DMS 273 (cell line): ENCODE results near the gene DNAJC6.
A peak's percentile ranks its signal among the peaks of the same experiment; 100 is the strongest.
"Not testable (repeated sequence)": the region's sequence is repeated elsewhere in the genome, so short reads cannot be mapped to it uniquely, and the experiment has no call there.

Source experiments
- DNase-seq: peaks from one replicate; lab custom pipeline; 2025; ENCODE audit not compliant: unreplicated experiment; lab: John Stamatoyannopoulos, UW

Gene DNAJC6

DNA sequence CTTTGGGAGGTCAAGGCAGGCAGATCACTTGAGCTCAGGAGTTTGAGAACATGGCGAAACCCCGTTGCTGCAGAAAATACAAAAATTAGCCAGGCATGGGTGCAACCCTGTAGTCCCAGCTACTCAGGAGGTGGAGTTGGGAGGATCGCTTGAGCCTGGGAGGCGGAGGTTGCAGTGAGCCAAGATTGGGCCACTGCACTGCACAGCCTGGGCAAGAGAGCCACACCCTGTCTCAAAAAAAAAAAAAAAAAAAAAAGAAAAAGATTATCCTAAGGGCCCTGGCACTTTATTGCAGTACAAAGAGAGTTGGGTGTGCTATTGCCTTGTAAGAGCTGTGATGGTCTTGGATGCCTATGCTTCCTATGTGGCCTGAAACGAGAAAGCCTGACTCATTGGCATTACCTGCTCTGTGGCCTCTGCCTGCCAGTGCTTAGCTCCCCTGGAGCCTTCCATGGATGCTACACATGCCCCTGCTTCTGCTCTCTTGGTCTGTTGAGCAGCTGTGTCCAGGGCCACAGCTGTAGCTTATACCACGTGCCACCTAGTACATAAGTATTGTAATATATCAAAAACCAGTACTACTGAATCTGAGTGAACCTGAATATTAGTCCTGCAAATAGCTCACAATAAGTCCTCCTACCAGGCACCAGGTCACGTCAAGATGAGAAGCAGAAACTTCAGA lies 45.8 kb downstream of the DNAJC6 start:
- no peak for DNase-seq

DNA sequence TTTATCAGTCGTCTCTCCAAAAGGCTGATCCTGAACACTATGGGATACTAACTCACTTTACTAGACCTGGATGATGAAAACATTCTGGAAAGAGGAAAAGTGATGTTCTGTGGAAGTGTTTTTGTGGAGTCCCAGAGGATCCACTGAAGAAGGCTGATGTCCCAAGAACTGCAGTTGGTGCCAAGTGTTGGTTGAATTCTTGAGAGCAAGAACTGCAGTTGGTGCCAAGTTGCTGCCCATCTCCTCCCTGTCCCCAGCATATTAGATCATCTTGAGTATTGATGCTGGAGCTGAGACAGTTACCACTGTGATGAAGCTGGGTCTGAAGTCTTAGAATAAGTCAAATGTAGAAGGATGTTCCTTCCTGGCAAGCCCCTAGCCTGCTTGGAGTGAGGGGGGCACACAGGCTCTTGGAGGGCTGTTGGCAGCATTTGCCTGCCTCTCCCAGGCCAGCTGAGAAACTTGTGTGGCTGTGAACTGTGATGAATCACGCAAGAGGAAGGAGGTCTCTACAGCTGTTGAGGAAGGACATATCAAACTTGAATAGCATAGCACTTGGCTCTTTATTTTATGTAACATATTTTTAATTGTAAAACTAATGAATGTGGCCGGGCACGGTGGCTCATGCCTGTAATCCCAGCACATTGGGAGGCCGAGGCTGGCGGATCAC lies 48.1 kb downstream of the DNAJC6 start:
- DNase-seq = no peak

DNA sequence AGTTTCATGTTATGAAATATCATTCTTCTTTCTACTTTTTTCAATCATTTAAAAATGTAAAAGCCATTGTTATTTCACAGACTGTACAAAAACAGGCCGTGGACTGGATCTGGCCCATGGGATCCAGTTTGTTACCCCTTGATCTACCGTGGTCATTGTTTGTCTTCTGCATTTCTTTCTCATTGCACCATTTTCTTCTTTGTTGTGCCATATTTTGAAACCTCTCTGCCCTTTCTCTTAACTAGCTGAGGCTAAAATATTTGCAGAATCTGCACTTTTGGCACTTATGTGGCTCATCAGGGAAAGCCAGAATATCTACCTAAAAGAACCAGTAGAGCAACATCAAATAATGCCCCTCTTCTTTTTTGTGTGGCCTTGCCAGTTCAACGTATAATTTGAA lies 50.5 kb downstream of the DNAJC6 start:
- DNase-seq = no peak

DNA sequence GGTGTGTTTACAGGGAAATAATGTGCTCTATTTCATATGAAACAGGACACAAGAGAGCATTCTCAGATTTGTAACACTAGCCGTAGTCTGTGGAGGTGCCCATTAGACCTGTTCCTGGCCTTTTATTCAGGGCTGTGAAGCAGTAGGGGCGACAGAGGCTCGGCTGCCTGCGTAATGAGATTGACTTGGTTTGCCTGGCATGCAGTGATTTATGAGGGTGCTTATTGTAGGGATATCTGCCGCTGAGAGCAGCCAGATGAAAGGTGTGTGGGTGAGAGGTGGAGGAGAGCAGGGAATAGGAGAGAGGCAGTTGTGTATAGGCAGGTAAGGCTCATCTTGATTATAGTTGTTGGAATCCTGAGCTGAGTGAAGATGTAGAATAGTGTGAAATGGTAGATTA lies 51.3 kb downstream of the DNAJC6 start:
- no peak for DNase-seq

DNA sequence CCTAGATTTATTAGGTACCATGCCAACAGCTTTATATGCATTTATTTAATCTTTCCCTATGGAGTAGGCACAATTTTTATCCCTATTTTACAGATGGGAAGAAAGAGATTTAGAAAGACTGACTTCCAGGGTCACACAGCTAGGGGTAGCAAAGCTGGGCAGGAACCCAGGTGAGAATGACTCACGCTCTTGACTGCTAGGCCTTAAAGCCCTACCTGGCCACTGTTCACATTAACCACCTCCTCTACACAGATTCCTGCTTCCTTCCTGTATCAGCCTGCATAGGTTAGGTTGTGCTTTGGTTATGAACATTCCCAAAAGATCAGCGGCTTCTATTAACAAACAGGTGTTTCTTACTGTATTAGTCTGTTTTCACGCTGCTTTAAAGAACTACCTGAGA lies 53.2 kb downstream of the DNAJC6 start:
- DNase-seq = no peak

DNA sequence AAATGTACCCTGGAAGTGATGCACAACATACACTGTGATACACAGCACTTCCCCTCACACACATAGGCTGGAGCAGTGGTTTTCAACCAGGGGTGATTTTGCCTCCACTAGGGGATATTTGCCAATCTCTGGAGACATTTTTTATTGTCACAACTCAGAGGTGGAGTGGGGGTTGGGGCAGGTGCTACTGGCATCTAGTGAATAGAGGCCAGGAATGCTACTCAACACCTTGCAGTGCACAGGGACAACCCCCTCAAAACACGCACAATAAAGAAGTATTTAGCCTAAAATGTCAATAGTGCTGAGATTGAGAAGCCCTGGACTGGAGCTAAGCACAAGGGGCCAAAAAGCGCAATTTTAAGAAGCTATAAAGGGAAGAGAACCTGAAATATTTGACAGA lies 54.1 kb downstream of the DNAJC6 start:
- DNase-seq = no peak

DNA sequence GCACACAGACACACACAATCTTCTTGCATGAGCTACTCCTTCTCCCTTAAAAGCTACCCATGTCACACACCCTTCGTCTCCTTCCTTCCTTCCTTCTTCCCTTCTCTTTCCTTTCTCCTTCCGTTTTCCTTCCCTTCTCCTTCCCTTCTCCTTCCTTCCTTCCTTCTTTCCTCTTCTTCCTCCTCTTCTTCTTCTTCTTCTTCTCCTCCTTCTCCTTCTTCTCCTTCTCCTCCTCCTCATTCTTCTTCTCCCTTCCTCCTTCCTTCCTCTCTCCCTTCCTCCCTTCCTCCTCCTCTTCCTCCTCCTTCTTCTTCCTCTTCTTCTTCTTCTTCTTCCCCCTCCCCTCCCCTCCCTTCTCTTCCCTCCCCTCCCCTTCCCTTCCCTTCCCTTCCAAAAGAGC lies 59.1 kb downstream of the DNAJC6 start:
- no peak for DNase-seq

DNA sequence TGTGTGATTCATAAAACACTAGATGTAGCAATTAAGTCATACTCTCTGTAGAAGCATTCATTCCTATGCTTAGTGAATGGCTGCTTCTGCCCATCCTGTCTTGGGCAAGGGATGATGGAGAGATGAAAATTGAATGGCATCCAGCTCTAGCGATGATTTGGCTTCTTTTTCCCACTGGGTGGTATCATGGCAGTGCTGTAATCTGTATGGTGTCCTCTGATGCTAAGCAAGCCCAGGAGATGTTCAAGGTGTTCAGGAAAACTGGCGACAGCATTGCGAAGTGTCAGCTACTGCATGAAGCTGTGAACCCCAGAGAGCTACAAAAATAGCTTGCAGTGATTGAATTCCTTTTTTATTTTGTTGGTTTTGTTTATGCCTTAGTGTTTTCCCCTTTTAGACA lies 62.2 kb downstream of the DNAJC6 start:
- no peak for DNase-seq

DNA sequence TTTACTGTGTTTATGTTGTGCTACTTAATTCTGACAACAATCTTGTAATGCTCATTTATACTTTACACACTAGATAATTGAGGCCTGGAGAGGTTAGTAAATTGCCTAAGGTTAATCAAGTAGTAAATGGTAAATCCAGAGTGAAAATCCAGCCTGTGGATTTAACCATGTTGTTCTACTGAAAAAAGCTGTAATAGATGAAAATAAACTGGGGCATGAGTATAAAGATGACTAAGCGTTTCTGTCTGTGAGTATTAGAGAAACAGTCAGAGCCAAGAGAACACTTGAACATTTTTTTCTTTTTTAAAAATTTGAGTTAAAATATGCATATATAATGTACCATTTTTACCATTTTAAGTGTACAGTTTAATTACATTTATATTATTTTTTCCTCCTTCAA lies 63.2 kb downstream of the DNAJC6 start:
- no peak for DNase-seq

DNA sequence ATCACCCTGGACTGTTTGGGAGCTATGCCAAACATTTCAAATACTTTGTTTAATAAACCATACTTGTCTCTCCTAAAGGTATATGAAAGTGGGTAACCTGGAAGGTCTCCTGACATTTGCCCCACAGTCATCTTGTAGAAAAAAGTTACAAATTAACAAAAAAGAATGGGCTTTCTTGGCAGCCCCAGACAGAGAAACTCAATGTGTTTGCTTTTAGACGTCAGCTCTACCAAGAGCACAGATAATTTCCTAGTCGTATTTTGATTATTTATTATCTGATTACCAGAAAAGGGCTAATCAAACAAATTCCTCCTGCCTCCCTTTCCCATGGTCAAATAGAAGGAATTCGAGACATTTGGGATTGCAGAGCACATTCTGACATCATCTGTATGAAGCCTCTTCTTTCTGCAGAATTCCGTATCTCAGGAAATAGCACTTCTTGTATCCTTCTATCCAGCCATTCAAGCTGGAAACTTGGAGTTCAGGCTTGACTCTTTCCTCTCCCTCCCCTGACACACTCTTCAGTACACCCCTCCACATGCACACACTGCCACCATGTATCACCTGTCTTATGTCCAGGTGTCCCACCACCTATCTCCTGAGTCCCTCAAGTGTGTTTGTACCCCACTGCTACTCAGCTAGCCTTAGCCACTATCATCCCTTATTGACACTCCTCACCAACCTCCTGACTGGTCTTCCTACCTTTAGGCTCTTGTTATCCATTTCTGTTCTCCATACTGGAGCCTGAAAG lies 68.3 kb downstream of the DNAJC6 start:
- DNase-seq = no peak

DNA sequence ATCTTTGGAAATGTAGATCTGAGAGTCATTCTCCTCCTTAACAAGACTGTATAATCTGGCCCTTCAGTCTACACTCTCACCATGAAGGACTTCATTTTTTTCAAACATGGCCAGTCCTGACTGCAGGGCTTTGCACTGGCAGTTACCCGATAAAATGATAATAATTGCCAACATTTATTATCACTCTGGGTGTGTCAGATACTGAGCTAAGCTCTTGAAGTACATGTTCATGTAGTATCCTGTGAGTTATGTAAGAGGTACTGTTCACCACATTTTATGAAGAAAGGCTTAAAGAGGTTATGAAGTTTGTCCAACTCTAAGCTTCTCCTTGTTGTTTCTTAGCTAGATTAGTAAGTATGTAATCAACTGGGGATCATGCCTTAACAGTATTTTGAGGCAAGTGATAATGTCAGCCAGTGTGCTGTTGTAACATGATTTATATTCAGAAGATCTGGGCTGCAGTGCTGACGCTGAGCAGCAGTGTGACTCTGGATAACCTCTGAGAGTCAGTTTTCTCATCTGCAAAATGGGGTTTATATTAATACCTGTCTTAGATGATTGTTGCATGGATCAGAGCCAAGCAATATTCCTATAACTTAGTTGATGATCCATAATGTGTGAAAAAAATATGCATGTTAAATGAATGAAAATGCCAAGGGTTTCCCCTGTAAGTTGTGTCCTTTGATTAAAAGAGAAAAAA lies 69.1 kb downstream of the DNAJC6 start:
- DNase-seq = no peak

DNA sequence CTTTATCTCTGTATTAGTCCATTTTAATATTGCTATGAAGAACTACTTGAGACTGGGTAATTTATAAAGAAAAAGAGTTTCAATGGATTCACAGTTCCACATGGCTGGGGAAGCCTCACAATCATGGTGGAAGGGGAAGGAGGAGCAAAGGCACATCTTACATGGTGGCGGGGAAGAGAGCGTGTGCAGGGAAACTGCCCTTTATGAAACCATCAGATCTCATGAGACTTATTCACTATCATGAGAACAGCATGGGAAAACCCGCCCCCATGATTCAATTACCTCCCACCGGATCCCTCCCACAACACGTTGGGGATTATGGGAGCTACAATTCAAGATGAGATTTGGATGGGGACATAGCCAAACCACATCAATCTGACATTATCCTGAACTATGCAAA lies 75.1 kb downstream of the DNAJC6 start:
- not testable (repeated sequence) for DNase-seq

DNA sequence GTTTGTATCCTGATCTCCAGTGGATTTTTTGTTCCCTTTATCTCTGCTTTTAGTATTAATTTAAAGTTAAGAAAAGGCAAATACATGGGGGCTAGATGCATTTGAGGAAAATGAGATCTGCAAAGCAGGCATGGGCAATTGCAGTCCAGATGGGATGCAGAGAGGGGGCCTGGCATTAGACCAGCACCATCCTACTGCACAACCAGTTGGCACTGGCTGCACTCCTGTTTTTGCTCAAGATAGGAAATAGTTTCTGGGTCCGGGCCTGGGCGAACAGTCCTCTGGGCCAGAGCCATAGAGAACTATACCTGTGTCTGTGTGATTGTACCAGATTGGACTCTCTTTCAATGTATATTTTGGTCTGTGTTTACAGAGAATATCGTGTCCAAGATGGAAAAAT lies 77.1 kb downstream of the DNAJC6 start:
- DNase-seq = peak; percentile 69

DNA sequence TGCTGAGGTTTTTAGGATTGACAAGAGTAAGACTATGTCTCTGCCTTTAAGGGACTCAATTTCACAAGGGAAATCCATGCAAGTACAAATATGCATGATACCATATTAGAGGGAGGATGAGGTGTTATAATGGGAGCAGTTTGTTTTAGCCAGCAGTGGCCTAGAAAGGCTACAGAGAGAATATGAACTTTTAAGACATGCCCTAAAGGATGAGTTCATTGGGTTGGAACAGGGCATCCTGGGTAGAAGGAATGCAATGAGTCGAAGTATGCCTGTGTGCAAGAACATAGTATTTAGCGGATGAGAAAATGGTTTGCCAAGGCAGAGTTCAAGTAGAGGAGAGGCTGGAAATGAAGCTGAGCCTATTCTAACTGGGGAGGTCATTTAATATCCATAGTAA lies 78.5 kb downstream of the DNAJC6 start:
- DNase-seq = no peak

DNA sequence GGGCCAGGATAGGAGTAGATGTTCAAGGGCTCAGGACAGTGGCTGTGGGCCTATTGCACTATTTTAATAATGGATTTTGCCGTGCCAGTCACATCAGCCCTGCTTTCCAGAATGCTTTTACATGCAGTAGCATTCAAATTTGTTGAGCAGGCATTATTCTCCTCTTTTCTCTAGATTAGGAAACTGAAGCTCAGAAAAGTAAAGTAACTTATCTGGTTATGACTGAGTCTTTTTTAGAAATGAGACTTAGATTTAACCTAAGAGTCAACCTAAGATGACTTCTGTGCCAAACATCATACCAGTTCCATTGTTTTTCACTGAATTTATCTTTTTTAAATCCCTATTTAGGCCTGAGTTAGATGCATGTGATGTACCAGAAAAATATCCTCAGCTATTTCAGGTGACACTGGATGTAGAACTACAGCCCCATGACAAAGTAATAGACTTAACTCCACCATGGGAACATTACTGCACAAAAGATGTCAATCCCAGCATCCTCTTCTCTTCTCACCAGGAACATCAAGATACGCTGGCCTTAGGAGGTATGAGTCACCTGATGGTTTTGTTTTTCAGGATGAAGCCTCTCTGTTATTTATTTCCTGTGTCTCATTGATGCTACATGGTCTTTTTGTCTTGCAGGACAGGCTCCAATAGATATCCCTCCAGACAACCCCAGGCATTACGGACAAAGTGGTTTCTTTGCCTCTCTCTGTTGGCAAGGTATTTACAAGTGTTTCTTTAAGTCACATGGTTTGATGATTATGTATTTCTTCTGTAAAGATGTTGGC lies 79.8 kb downstream of the DNAJC6 start:
- no peak for DNase-seq

DNA sequence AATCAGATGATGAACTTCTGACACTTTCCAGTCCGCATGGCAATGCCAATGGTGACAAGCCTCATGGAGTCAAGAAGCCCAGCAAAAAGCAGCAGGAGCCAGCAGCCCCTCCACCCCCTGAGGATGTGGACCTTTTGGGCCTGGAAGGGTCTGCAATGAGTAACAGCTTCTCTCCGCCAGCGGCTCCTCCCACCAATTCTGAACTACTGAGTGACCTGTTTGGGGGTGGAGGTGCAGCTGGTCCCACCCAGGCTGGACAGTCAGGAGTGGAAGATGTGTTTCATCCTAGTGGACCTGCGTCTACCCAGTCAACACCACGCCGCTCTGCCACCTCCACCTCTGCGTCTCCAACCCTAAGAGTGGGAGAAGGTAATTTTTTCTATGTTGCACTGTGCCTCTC lies 83.2 kb downstream of the DNAJC6 start:
- DNase-seq = no peak

DNA sequence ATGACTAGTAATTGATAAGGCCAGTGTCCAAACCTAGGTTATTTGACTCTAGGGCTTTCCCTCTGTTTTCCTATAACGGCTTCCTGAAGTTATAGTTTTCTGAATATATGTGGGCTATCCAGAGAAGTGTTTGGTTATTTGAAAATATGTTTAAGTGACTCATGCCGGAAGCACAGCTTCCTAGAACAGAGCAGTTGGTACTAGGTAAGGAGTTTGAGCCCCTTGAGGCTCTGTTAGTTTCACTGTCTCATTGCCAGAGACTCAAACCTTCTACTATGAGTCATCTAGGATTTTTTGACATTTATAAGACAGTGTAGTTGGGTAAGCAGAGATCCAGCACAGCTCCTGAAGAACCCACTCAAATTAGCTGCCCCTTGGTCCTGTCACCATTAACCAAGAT lies 84.0 kb downstream of the DNAJC6 start:
- no peak for DNase-seq

DNA sequence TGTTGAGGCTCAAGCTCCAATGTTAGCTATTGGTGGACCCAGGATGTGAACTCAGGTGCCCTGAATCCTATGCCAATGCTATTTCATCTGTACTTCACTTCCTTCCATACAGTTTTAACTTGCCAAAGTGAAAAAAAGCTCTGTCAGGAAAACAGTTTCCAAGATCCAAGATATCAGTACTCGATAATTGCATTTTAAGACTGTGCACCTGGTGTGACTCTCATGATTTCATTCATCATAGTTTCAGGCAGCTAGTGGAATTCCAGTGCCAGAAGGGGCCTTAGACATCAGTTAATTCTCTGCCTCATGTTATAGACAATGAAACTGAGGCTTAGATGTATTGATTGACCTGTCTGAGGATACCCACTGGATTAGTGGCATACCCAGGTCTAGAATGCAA lies 84.6 kb downstream of the DNAJC6 start:
- no peak for DNase-seq

DNA sequence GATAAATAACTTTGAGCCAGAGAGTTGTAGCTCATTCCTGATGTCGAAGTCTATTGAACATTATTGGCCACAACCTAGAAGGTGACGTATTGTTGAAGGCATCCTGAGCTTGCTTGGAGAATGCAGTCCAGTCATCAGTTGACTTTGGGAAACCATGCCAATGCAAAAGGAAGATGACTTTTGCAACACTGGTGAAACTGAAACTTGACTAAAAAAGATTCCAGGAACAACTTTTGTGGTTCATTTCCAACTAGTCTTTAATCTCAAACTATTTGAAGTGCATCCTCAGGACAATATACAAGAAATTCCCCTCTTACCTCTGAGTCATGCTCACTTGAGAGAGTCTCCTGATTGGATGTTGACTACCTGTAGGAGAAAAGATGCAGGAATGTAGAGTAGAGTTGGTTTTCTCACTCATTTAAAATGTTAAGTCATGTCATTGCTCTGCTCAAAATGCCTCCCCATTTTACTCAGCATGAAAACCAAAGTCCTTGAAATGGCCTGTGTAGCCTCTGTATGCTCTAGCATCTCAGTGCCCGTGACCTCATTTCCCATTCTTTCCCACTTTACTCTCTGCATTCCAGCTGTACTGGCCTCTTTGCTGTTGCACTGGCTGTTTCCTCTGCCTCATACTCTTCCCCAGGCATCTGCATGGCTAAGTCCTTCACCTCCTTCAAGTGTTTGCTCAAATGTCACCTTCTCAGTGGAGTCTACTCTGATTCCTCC lies 86.7 kb downstream of the DNAJC6 start:
- DNase-seq = no peak

DNA sequence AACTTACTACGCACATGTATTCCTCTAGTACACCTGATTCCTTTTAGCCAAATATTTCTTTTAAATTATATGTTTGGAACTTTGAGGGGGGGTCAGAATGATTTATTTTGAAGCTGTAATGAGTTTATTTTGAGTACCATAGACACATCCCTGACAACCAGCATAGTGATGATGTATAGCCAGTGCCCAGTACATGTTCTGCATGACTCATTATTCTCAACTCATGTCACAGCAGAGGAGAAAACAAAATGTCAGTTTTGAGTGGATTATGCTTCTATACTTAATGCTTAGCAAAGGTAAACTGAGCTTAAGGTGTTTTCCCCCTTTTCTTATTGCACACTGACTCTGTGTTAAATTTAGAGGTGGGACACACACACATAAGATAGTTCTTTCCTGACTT lies 88.7 kb downstream of the DNAJC6 start:
- DNase-seq = no peak
